NK-92 treated with Interleukin-12 subunit alpha and Interleukin-12 subunit beta, amount 100 ng/mL, for 24 hours (cell line): ENCODE results near the gene ABCF3.

Experiments
- DNase-seq: peaks from one replicate; lab custom pipeline; 2025; lab: John Stamatoyannopoulos, UW

The ABCF3 gene

GRCh38 chr3:184185461-184186183 is 377 bp upstream of the ABCF3 start:
- DNase-seq = peak; percentile 99

DNA sequence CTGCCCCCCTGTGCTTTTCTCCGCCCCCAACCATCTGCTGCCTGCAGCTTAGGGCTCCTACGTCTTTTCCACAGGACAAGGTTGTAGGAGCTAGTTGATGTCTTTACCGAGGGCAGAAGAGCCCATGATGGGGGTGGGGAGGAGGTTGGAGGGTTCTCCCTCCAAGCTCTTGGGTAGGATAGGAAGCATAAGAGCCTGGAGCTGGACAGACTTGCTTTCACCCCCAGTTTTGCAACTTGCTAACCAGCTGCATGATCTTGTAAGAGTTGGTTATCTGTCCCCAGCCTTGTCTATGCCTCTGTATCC is 856 bp downstream of the ABCF3 start:
- DNase-seq = no peak

GRCh38 chr3:184188080-184188479 is 2.1 kb downstream of the ABCF3 start:
- no peak for DNase-seq

GRCh38 chr3:184189421-184189820 is 3.4 kb downstream of the ABCF3 start:
- DNase-seq = no peak

DNA sequence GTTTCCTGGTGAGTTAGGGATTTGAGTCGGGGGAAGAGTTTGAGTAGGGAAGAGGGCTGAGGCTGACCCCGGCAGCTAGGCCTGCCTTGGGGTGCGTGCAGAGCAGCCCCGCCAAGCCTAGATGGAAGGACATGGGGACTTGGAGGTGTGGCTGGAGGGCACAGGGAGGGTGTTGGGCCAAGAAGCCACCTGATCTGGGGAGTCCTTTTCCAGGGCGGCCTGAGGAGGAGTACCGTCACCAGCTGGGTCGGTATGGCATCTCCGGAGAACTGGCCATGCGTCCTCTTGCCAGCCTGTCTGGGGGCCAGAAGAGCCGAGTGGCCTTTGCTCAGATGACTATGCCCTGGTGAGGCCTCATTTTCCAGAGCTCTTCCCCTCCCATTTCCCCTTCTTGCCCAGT is 6.9 kb downstream of the ABCF3 start:
- no peak for DNase-seq

GRCh38 chr3:184193991-184194539 is 8.1 kb downstream of the ABCF3 start:
- no peak for DNase-seq

DNA sequence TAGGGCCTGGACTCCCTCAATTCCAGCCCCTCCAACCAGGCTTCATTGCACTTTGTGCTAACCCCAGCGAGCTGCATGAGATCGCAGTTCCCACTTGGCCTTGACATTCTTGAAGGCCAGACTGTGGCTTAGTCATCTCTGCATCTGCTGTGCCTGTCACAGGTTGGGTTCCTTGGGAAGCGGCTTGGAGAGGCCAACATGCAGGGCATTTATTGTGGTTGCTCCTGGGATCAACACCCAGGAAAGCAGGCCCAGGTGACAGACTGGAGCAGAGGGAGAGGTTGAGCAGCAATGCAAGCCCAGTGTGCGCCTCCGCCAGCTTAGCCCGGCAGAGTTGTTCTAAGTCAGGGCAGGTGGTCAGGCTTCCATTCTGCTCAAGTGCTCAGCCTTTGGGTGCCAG is 10.5 kb downstream of the ABCF3 start:
- DNase-seq = no peak

DNA sequence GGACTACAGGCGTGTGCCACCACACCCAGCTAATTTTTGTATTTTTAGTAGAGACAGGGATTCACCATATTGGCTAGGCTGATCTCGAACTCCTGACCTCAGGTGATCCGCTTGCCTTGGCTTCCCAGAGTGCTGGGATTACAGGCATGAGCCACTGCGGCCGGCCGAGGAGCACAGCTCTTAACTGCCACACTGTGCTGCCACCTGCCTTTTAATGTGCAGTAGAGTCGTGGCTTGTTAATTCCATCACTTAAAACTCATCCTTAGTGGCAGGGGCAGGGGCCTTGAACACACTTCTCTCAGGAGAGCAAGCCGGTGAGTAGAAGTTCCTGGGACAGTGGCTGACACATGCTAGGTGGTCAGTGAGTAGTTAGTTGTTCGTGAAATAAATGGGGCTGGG is 12.5 kb downstream of the ABCF3 start:
- no peak for DNase-seq

- no peak for DNase-seq
These were observed 14.8 kb downstream of the ABCF3 start for GRCh38 chr3:184200825-184201224.

GRCh38 chr3:184203526-184203925 is 17.5 kb downstream of the ABCF3 start:
- no peak for DNase-seq

- no peak for DNase-seq
These were observed 23.3 kb downstream of the ABCF3 start for GRCh38 chr3:184209146-184209923.

- DNase-seq = no peak
These were observed 25.3 kb downstream of the ABCF3 start for GRCh38 chr3:184211297-184211696.

- DNase-seq = no peak
These were observed 25.7 kb downstream of the ABCF3 start for GRCh38 chr3:184211718-184212117.

DNA sequence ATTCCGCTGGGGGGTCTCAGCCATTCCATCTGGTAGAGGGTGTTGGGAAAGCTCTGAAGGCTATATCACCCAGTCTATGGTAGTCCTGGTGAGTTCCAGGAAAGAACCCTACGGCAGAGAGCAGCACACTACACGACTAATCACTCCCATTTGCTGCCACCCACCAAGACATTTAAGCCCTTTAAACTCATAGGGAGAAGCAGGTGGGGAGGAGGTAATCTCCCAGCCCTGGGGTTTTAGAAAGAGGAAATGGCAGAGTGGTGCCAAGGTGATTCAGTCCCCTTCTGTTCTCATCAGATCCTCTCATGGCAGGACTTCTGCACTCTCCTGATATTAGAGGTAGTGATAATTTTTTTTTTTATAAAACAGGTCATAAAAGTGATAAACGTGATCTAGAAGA is 32.8 kb downstream of the ABCF3 start:
- DNase-seq = no peak

GRCh38 chr3:184222521-184222920 is 36.5 kb downstream of the ABCF3 start:
- DNase-seq = no peak

DNA sequence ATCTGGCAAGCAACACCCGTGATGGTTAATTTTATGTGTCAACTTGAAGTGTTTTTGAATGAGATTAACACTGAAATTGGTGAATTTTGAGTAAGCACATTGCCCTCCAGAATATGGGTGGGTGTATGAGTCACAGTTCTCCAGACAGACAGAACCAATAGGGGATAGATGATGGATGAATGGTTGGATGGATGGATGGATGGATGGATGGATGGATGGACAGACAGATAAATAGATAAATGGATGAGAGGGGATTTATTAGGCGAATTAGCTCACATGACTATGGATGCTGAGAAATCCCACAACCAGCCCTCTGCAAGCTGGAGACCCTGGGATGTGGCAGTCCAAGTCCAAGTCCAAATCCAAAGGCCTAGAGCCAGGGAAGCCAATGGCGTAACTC is 37.9 kb downstream of the ABCF3 start:
- no peak for DNase-seq

GRCh38 chr3:184227481-184227935 is 41.5 kb downstream of the ABCF3 start:
- no peak for DNase-seq

- no peak for DNase-seq
These were observed 42.6 kb downstream of the ABCF3 start for GRCh38 chr3:184228376-184229137.

GRCh38 chr3:184229394-184230080 is 43.5 kb downstream of the ABCF3 start, which contains the start of gene VWA5B2:
VWA5B2 (plus strand) TSS chr3:184229585; CDS start chr3:184230529, 944 bp downstream.
- DNase-seq = no peak

DNA sequence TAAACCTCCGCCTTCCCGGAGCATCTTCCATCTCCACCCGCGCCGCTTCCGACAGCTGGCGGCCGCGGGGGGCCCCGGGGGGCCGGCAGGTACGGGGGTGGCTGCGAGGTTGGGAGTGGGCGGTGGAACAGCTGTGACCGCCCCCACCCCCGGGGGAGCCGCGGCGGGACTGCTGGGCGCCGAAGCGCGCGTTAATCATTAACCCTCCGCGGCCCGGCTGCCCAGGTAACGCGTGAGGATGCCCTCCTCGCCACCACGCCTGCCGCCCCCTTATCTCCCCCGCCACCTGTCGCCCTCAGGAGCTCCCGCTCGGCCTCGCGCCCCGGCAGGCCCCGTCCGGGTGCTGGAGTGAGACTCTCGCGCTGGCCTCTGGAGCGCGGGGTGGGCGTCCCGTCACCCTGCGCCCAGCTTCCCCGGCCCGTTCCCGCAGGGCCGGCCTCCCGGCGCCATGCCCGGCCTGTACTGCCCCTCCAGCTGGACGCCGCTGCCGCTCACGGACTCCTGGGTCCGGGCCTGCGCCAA is 44.1 kb downstream of the ABCF3 start:
- no peak for DNase-seq
